Measurements from ENCODE around the gene ZNF362.

The ZNF362 gene

DNA sequence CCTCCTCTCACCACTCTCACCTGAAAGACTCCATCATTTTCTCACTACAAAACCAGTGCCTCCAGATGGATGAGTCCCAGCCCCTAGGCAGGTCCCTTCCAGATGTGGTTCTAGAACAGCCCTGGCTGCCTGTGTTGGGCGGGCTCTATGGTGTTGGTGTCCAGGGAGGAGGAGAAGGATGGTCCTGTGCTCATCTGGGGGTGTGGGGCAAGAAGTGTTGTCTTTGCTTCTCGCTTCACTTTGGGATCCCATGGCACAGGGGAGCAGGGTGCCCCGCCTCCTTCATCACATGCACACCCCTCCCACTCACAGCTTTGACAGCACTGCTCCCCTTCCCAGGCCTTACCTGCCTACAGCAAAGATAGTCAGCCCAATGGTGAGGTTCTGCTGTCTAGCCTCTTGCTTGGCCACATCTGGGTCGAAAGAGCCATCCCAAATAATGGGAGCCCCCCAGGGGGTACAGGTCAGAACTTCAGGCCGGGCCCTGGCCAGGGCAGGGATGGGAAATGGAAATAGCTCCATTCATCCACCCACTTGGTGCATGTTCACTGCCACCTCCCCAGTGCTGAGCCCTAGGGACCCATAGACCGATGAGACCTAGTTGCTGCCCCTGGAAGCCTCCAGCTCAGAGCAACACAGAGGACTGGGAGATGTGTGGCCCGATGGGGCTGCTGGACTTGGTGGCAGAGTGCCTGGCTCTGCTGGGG, 55.6 kb downstream of the ZNF362 start:
- DNase-seq, result no peak

DNA sequence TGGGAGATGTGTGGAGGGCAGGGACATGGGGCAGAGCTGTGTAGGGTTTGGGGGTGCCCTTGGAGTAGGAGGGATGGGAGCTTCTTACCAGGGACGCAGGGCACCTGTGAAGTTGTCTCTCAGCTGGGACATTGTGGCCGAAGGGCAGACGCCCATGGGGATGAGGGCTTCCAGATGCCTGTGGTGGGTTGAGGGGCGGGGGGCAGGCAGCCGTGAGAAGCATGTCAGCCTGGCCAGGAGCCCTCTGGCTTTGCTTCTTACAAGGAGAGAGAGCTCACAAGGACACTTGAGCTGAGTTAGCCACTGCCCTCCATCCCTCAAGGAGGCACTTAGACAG, 56.1 kb downstream of the ZNF362 start:
- DNase-seq, result no peak

DNA sequence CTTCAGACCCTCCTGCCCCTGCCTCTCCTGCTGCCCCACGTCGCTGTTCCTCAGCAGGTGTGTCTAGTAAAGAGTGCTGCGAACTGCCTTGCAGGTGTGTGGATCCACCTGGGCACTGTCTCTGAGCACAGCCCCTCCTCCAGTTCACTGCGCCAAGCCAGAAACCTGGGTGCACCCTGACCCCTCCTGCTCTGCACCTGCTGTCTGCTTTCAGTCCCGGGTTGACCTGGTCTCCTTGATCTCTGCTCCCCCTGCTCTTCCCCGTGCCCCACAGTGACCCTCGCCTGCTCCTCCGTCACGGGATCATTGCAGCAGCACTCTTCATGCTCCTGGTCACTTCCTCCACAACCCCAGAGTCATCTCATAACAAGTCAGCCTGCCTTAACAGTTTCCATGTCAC, 58.1 kb downstream of the ZNF362 start:
- no peak for DNase-seq

DNA sequence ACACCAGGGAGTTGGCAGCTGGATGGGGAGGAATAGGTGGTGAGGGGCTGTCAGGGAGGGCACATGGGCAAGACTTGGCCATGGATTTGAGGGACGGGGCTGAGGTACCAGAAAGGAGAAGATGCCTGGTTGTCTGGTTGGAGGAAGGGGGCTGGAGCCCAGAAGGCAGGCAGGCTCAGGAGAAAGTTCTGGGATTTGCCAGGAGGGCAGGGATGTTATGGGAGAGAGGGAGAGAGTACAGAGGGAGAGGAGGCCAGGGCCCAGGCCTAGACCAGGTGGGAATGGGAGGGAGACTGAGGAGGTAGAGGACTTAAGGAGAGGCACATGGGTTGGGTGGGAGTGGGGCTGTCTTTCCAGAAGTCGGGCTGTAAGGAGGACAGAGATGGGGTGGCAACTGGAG, 60.3 kb downstream of the ZNF362 start:
- no peak for DNase-seq

DNA sequence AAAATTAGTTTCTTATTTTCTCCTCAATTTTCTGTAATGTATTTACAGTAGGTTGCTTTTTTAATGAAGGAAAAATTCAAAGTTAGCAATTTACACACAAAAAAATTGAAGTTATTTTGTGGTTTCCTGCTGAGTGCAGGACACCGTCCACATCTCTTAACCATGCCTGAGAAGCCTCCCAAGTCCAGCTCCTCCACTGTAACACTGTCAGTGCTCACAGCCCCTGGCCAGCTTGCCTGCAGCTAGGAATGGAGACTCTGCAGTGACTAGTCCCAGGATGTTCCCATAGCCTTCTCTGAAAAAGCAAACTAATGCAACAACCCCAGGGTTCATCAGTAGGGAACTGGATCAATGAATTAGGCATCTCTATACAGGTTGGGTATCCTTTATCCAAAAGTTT, 61.1 kb downstream of the ZNF362 start:
- no peak for DNase-seq

DNA sequence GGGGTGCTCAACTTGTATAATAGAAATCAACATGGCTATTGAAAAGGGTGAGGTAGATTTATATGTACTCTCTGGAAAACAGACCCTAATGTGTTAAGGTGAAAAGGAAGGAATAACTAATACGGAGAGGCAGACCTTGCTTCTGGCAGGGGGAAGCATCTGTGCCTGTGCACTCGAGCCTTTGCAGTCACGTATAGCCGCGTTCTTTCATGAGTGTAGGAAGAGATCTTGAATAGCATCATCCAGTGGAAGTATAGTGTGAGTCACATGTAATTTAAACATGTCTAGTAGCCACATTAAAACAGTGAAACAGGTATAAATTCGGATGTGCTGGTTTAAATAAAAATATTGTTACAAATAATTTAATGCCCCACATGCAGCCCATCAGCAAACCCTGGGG, 61.7 kb downstream of the ZNF362 start:
- DNase-seq, result no peak

DNA sequence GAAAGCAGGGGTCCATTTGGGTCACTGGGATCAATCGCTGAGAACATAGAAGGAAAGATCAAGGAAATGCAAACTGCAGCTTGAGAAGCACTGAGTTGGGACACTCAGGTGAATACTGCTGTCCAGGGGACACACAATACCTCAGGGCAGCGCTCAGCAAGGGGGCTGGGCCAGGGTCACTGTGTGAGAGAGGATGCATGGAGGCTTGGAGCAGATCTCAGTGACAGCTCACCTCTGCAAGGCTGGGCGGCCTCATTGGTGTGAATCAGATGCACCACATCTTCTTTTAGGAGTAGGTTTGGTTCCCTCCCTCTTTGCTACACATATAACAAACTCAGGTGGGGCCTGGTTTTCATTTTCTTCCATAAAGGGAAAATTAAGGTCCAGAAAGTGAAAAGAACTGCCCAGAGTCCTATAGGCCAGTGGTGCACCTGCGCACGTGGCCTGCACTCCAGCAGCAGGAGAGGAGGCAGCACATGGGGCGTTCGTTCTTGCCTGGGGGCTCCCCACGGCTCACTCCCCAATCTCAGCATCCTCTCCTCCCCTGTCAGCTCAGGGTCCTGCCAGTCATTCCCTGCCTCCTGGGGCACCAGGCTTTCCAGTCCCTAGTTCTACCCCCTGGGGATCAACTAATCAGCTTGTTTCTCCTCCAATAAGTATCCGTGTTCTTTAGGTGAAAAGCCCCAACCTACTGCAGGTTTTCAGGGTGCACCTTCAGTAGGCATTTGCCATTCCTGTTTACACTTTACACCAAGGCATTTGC, 63.1 kb downstream of the ZNF362 start:
- no peak for DNase-seq

DNA sequence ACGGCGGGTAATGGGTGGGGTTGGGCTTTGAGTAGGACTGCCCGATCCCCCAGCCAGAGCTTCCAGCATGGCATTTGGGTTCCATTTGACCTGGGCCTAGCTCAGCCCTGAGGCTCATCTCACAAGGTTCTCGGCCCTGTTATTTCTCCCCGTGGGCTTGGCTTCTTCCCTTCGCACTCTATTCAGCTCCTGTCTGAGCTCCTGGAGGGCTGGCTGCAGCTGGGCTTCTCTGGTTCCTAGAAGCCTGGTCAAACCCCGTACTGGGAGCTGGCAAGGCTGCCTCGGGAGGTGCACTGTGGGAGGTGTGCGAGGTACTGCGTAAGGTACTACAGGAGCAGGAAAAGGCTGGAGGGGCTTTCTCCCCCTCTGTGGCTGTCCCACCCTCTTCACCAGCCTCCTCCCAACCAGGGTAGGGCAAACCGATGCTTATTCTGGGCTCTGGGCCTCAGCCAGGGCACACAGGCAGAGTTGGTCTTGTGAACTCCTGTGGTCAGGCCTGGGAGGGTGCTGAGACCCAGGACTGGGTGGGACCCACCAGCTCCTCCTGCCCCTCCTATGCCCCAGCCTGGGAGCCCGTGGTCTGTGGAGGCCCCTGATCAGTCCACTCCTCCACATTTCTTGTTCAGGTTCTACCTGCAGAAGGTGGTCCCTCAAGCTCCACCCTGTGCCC, 63.8 kb downstream of the ZNF362 start:
- no peak for DNase-seq

DNA sequence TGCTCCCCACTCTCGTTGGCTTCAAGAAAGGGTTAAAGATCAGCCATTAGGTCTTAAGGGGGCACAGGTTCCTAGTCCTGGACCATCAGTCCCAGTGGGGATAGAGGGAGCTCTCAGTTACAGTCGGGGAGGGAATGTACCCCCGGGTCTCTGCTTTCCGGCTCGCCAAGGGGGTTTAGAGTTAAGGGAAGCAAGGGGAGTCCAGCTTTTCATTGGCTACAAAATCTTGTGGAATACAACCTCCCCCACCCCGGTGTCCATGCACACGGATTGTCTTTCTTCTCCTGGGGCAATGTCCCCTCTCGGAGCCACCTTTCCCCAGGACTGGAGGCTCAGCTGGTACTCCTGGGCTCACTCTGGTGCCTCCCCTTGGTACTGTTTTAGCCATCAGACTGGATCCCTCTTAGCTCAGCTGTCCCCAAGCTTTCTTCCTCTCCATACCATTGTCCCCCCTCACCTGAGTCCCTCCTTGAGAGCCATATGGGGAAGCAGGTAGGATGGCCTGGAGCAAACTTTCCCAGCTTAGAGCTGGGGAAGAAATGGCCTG, 64.4 kb downstream of the ZNF362 start, which contains the start of gene A3GALT2:
A3GALT2 (minus strand) TSS at position 480 of the 547 bp plus-strand sequence; CDS start at position 480, 0 bp downstream.
- DNase-seq, result no peak

DNA sequence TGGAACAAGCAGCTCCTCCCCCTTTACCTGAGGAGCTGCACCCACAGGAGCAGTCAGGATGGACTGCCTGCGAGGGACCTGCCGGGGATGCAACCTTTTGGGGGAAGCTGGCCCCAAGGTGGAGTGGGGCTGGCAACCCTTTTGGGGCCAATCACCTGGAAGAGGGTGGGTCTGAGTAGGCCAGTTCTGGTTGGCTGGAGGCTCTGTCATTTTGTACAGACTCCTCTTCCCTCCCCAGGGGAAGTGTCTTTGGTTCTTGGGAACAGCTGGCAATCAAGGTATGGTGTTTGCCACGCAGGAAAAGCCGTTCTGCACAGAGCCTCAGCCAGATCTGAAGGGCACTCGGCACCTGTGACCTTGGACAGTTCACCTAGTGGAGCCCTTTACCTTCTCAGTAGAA, 64.9 kb downstream of the ZNF362 start:
- DNase-seq, result no peak

DNA sequence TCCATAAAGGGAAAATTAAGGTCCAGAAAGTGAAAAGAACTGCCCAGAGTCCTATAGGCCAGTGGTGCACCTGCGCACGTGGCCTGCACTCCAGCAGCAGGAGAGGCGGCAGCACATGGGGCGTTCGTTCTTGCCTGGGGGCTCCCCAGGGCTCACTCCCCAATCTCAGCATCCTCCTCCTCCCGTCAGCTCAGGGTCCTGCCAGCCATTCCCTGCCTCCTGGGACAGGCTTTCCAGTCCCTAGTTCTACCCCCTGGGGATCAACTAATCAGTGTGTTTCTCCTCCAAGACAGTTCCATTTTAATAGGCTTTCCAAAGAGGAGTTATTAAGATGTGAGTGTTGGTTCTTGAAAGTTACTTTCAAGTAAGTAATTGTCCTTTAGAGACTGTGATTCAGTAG, 65.8 kb downstream of the ZNF362 start:
- no peak for DNase-seq

DNA sequence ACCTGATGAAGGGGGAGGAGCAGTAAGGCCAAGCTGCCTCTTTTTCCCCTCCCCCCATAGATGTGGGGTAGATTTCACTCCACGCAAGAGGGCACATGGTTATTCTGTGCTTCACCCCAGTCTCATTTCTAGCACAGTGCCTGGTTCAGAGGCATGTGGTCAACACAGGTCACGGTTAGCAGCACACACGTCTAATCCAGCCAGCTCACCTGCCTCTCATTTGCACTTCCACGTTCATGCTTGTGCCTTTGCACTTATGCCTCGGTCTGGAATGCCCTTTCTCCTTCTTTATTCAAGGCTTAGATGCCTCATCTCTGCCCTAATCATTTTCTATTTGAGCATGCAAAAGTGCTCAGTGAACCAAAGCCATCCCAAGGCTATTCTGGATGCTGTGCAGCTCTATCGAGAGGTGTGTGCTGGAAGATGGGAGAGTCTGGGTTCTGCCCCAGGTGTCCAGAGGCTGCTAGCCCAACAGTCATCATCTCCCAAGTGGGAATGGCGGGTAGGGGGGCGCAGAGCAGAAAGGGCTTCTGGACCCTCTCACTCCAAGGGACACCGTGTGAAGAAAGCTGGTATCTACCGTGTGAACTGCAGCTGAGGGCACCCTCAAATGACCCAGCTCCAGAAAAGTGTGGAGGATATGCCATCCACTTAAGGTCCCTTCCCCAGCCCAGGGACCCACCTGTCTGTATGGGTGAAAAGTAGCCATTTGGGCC, 66.7 kb downstream of the ZNF362 start:
- DNase-seq, result no peak

DNA sequence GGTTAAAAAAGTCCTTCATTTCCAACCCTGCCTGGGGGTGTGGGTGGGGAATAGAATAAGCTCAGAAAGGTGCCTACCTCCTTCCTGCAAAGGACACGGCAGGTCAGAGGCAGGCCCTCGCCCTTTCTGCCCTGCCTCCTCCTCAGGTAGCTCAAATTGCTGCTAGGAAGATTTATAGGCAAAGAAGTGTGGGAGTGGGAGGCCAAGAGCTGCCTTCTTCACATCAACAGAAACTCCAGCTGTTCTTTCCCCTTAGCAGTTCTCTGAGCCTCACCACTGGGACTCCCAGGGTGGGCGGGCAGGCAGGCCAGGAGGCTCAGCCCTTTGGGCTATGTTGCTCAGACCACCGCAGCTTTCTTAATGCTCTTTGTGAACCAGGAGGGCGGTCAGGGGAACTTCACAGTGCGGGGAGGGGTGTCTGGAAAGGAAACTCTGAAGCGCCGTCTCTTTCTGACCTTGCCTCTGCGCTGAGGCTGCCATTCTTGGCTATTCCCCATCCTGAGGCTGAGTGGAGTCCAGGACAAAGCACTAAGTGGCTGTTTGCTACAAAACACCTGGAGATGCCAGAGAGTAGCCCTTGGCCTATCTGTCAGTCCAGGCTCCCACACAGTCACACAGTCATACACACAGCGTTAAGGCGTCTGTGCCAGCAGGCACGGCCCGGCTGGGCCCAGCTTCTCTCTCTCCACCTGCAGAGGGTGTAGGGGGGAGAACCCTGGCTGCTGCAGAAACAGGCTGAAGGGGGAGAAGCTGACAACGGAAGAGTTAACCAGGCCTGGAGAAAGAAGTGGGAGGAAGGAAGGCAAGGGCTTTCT, 67.6 kb downstream of the ZNF362 start:
- no peak for DNase-seq

DNA sequence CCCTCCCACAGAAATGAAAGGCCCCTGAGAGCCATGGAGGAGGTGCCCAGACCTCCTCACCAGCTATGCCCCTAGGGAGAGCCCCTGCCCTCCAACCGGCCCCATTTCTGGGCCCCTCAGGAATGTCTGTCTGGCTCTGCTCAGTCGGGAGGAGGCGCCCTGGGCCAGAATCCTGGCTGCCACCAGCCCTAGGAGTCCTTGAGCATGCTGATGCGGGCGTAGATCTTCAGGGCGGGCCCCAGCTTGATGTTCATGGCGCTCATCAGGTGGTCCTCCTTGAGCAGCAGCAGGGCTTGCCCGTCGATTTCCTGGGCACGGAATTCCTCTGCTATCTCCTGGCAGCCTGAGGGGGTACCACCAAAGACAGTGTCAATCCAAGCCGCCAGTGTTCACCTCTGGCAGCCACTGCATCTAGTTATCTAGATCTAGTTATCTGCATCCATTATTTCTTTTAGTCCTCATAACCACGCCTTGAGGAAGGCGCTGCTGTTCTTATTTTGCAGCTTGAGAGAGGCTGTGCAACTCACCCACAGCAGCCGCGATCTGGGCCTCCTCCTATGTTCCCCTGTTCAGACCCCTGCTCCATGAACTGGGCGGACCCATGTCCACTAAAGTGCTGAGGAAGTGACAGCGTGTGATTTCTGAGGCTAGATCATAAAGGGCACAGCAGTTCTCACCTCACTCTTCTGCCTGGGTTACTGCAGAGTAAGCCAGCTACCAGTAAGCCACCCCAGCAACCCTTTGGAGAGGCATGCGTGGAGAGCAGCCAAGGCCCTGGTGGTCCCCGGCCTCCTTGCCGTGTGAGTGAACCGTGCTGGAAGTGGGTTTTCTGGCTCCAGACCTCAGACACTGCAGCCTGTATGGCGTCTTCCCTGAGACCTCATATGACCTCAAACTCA, 68.6 kb downstream of the ZNF362 start:
- DNase-seq, result no peak

DNA sequence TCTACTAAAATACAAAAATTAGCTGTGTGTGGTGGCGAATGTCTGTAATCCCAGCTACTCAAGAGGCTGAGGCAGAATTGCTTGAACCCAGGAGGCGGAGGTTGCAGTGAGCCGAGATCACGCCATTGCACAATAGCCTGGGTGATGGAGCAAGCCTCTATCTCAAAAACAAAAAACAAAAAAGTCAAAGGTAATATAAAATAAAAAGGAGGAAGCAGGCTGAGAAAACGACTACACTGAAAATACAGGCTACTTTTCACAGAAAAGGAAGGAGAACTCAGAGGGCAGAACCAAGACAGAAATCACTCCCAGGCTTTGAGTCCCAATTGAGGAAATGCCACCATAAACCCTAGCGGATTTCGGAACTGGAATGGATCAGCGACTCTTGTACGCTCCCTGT, 70.5 kb downstream of the ZNF362 start:
- no peak for DNase-seq

DNA sequence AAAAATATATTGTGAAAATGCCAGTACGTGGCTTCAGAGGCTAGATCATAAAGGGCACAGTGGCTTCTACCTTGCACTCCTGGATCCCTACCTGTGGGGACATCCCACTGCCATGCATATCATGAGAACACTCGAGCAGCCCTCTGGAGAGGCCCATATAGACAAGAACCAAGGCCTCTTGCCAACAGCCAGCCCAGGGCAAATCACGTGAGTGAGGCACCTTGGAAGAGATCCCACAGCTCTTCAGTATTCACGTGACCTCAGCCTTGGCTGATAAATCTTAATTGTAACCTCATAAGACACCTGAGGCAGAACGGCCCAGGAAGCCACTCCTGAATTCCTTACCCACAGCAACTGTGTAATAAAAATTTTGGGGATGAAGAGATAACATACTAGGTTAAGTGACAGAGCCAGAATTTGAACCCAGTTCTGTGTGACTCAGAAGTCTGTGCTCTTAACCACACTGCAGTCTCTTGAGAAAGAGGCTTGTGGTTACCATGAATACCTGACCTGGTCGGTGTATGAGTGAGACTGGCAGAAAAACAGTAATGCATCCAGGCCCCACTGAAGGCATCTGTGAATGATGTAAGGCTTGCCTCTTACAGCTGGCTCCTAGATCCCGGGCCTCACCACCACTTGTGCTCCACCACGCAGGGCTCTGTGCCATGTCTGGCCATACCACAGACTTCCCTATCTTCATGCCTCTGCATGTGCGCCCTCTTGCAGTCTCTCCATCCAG, 71.5 kb downstream of the ZNF362 start:
- no peak for DNase-seq

DNA sequence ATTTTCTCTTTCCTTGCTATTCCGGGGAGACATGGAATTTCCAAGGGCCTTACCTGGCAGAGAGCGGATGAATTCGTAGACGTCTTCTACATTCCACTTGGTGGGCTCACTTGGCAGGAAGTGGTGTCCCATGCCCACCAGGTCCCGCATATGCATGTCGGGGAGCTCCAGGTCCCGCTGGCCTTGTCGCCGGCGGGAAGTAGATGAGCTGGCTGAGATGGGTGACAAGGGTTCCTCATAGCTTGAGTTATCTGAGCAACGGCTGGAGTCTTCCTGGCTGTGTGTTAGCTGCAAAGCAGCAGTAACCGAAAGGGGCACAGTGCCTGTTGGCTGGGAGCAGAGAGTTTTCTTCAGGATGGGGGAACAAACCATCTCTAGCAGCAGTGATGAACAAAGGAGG, 72.5 kb downstream of the ZNF362 start:
- no peak for DNase-seq

DNA sequence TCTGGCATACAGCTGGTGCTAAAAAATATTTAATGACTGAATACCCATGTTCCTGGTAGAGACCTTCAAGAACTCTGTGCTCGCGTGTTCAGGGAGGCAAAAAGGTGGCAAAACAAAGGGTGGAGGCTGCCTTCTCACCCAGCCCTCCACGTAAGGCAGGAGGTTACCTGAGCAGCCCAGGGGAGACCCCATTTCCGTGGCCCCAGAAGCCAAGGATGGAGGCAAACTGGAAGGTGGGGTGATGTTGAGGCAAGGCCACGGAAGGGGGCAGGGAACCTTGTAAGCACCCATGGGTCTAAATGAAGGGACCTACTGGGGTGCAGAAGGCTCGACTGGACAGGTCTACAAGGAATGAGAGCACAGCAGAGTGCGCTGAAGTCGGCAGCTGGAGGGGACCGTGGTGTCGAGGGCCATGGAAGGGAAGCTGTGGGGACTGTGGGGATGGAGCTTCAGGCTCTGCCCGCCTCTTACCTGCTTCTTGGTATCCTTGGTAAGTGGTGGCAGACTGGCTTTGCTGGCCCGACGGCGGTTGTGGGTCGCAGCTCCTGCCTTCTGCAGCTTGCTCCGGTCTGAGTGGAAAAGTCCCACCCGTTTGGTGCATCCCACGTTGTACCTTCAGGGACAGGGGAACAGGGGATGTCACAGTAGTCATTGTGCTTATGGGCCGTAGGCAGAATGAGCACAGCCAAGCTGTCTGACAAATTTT, 73.5 kb downstream of the ZNF362 start:
- DNase-seq, result no peak

DNA sequence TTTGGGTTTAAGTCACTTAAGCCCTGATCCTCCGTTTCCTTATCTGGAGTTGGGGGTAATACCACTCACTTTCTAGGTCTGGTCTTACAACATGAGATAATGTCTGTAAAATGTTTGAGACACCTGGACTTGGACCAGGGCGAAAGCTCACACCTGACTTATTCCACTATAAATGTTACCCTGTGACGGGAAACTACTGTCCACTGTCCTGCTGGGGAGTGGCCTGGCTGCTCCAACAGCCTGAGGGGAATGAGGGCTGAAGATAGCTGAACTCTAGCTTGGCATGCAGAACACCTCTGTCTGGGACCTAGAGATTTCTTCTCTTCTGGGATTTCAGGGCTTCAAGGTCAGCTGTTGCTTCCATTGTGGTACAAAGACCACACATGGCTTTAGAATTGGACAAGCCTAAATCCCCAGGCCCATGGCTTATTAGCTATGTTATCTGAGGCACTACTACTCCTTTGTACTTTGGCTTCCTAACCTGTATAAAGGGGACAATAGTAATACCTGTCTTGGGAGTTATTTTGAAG, 74.1 kb downstream of the ZNF362 start:
- no peak for DNase-seq

DNA sequence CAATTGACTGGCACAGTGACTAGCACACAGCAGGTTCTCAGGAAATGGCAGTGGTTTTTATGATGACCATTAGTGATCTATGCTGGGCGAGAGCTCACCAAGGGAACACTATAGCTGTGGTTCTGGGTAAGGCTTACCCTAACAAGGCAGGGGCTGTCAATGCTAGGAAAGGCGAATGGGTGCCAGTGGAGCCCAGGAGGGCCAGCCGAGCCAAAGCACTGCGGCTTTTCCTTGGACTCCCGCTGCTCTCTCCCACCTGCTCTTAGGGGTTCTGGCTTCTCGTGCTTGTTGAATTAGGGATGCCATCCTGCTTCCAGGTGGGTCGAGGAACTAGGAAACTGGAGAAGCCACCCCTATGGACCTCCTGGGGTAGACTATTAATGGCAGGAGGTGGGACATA, 74.6 kb downstream of the ZNF362 start:
- DNase-seq, result no peak
